HepG2 (cell line): Measurements from ENCODE around the gene PARD3. TPM values are rescaled to one million over a fixed set of nuclear protein-coding genes. Genes with fewer than 3 reads are reported as not detected.

Experiments used
- ATAC-seq: fragments of 200-7000 bp; cut with Tn5 transposase; 3 replicates; pipeline ENCODE4 v1.9.1; 2020; ENCODE audit warnings: mild to moderate bottlenecking, moderate library complexity
- BruUV-seq: library from RNA; stranded (reverse); fragments of 400-500 nt; replicated peaks from 2 replicates; lab custom pipeline; 2021; lab: Mats Ljungman, UMichigan
- CTCF ChIA-PET: fragments of 300-600 bp; formaldehyde crosslinking; extraction: SDS; loops from one replicate; lab custom pipeline; 2021; ENCODE audit warnings: low total read pairs, inconsistent platforms, low intra/inter-chr PET ratio; lab: Yijun Ruan, JAX
- POLR2A ChIA-PET: fragments of 350-600 bp; sonication (Branson Sonifier 250); formaldehyde crosslinking; loops from one replicate; lab custom pipeline; 2020; ENCODE audit warnings: antibody characterized with exemption, inconsistent platforms; lab: Yijun Ruan, JAX
- DNase-seq: peaks from one replicate; pipeline ENCODE4 v3.0.0-alpha.2; 2015; ENCODE audit warnings: low spot score
- FAIRE-seq: peaks from 3 replicates; lab custom pipeline; 2011; peaks lifted over from hg19 to GRCh38; lab: Jason Lieb, UNC
- H2AFZ ChIP-seq: one replicate; pipeline ENCODE4 v1.6.1; 2011; ENCODE audit warnings: low read length, inconsistent platforms
- H3K27ac ChIP-seq: fragments of 300-600 bp; 3 replicates; pipeline ENCODE4 v1.8.0; 2011; ENCODE audit warnings: mixed run types, mild to moderate bottlenecking, mixed read lengths, low read length, inconsistent platforms; ENCODE audit not compliant: insufficient read depth; ENCODE audit errors: extremely low read length
- H3K27me3 ChIP-seq, 2 experiments: fragments of 200-600 bp in 1 of 2; 2 replicates in 1 of 2; 3 replicates in 1 of 2; pipeline versions ENCODE4 v1.6.0 to v1.8.0; 2011; ENCODE audit warnings: low read length in 2 of 2, mild to moderate bottlenecking in 2 of 2, moderate library complexity in 2 of 2, inconsistent platforms in 1 of 2; ENCODE audit not compliant: insufficient read depth in 2 of 2, control insufficient read depth in 1 of 2
- H3K36me3 ChIP-seq, 2 experiments: fragments of 200-600 bp in 1 of 2; replicated peaks in 1 of 2; 2 replicates in 1 of 2; 3 replicates in 1 of 2; pipeline versions ENCODE4 v1.5.1 to v1.8.0; 2011; ENCODE audit warnings: low read length in 2 of 2, inconsistent platforms in 1 of 2; ENCODE audit not compliant: insufficient read depth in 2 of 2, control insufficient read depth in 1 of 2
- H3K4me1 ChIP-seq: 2 replicates; pipeline ENCODE4 v1.5.1; 2012; ENCODE audit warnings: low read length, inconsistent platforms; ENCODE audit not compliant: insufficient read depth
- H3K4me2 ChIP-seq: 2 replicates; pipeline ENCODE4 v1.6.0; 2011; ENCODE audit warnings: low read depth, low read length, inconsistent platforms
- H3K4me3 ChIP-seq, 3 experiments: fragments of 200-600 bp in 1 of 3; sonication (generic), shearing (Covaris generic) in 1 of 3; replicated peaks in 1 of 3; 2 replicates each; pipeline ENCODE4 v1.5.1; 2011 to 2016; ENCODE audit warnings: low read length in 3 of 3, inconsistent platforms in 2 of 3, low read depth in 2 of 3, mild to moderate bottlenecking in 2 of 3, control low read depth in 1 of 3, mixed read lengths in 1 of 3; ENCODE audit not compliant: insufficient read depth in 1 of 3
- H3K79me2 ChIP-seq: one replicate; pipeline ENCODE4 v1.6.1; 2011; ENCODE audit warnings: low read length, inconsistent platforms; ENCODE audit not compliant: insufficient read depth
- H3K9ac ChIP-seq: 2 replicates; pipeline ENCODE4 v1.6.0; 2011; ENCODE audit warnings: mild to moderate bottlenecking, low read depth, low read length, inconsistent platforms; ENCODE audit not compliant: insufficient read depth
- H3K9me3 ChIP-seq: 2 replicates; pipeline ENCODE4 v1.5.1; 2012; ENCODE audit warnings: mild to moderate bottlenecking, low read length
- H4K20me1 ChIP-seq: 2 replicates; pipeline ENCODE4 v1.6.0; 2011; ENCODE audit warnings: inconsistent platforms, mild to moderate bottlenecking, low read length, moderate library complexity; ENCODE audit not compliant: insufficient read depth
- ATF7 ChIP-seq, 2 experiments: fragments of 450-650 bp in 1 of 2; sonication (generic) in 1 of 2; formaldehyde crosslinking in 1 of 2; IDR thresholded peaks; 2 replicates each; pipeline versions ENCODE4 v1.4.0 to v1.6.1; 2016 to 2020; ENCODE audit warnings: antibody characterized with exemption in 1 of 2, mild to moderate bottlenecking in 1 of 2, missing genetic modification reagents in 1 of 2
- BHLHE40 ChIP-seq: IDR thresholded peaks from 2 replicates; pipeline ENCODE4 v1.6.1; 2011; ENCODE audit warnings: low read length, improper control_type of control experiment
- CBFB ChIP-seq: sonication (generic); formaldehyde crosslinking; IDR thresholded peaks from 2 replicates; pipeline ENCODE4 v1.4.0; 2020; ENCODE audit warnings: missing genetic modification reagents
- FOXA1 ChIP-seq, 2 experiments: fragments of 450-650 bp in 1 of 2; sonication (generic) in 1 of 2; formaldehyde crosslinking in 1 of 2; IDR thresholded peaks; 2 replicates each; pipeline versions ENCODE4 v1.4.0 to v1.6.1; 2016 to 2020; ENCODE audit warnings: missing genetic modification reagents in 1 of 2
- FOXK1 ChIP-seq: sonication (generic); formaldehyde crosslinking; IDR thresholded peaks from 2 replicates; pipeline ENCODE4 v1.4.0; 2020; ENCODE audit warnings: low read depth, missing genetic modification reagents, borderline replicate concordance
- FOXO1 ChIP-seq: sonication (generic); formaldehyde crosslinking; IDR thresholded peaks from 2 replicates; pipeline ENCODE4 v1.4.0; 2020; ENCODE audit warnings: missing genetic modification reagents
- KDM5A ChIP-seq: fragments of 200-600 bp; sonication (generic); IDR thresholded peaks from 2 replicates; pipeline ENCODE4 v1.7.0; 2018; ENCODE audit warnings: antibody characterized with exemption, mild to moderate bottlenecking, low read length, borderline replicate concordance
- MED8 ChIP-seq: sonication (generic); formaldehyde crosslinking; IDR thresholded peaks from 2 replicates; pipeline ENCODE4 v1.8.1; 2023; ENCODE audit warnings: mild to moderate bottlenecking, missing genetic modification reagents; ENCODE audit not compliant: insufficient replicate concordance
- NFE2 ChIP-seq: sonication (generic); formaldehyde crosslinking; IDR thresholded peaks from 2 replicates; pipeline ENCODE4 v1.4.0; 2020; ENCODE audit warnings: missing genetic modification reagents
- PAWR ChIP-seq: sonication (generic); formaldehyde crosslinking; IDR thresholded peaks from 2 replicates; pipeline ENCODE4 v1.4.0; 2020; ENCODE audit warnings: missing genetic modification reagents, mild to moderate bottlenecking, borderline replicate concordance
- ZBTB8A ChIP-seq: sonication (generic); formaldehyde crosslinking; IDR thresholded peaks from 2 replicates; pipeline ENCODE4 v1.4.0; 2020; ENCODE audit warnings: mild to moderate bottlenecking, low read depth, missing genetic modification reagents, borderline replicate concordance
- ZFP82 ChIP-seq: sonication (generic); formaldehyde crosslinking; IDR thresholded peaks from 2 replicates; pipeline ENCODE4 v1.5.1; 2020; ENCODE audit warnings: mild to moderate bottlenecking, missing genetic modification reagents, borderline replicate concordance
- ZNF160 ChIP-seq: sonication (generic); formaldehyde crosslinking; IDR thresholded peaks from 2 replicates; pipeline ENCODE4 v1.8.0; 2022; ENCODE audit warnings: mild to moderate bottlenecking, inconsistent platforms, missing genetic modification reagents
- ZNF225 ChIP-seq: sonication (generic); formaldehyde crosslinking; IDR thresholded peaks from 2 replicates; pipeline ENCODE4 v1.4.0; 2020; ENCODE audit warnings: mild to moderate bottlenecking, missing genetic modification reagents
- ZNF337 ChIP-seq: sonication (generic); formaldehyde crosslinking; IDR thresholded peaks from 2 replicates; pipeline ENCODE4 v1.5.1; 2020; ENCODE audit warnings: missing genetic modification reagents, low read depth, mild to moderate bottlenecking, borderline replicate concordance
- ZNF572 ChIP-seq: sonication (generic); formaldehyde crosslinking; IDR thresholded peaks from 2 replicates; pipeline ENCODE4 v1.5.1; 2020; ENCODE audit warnings: mild to moderate bottlenecking, missing genetic modification reagents
- ZNF746 ChIP-seq: sonication (generic); formaldehyde crosslinking; IDR thresholded peaks from 2 replicates; pipeline ENCODE4 v1.8.0; 2022; ENCODE audit warnings: mild to moderate bottlenecking, missing genetic modification reagents
- ZNF780A ChIP-seq: sonication (generic); formaldehyde crosslinking; IDR thresholded peaks from 2 replicates; pipeline ENCODE4 v1.8.0; 2022; ENCODE audit warnings: mild to moderate bottlenecking, missing genetic modification reagents, moderate library complexity
- ZNF883 ChIP-seq: sonication (generic); formaldehyde crosslinking; IDR thresholded peaks from 2 replicates; pipeline ENCODE4 v1.5.1; 2020; ENCODE audit warnings: mild to moderate bottlenecking, missing genetic modification reagents; ENCODE audit errors: not compliant biosample characterization
- WGBS: methylation state at CpG from one replicate; pipeline ENCODE4 v1.1.6; 2017; ENCODE audit warnings: low lambda C conversion rate; 5-methylcytosine and 5-hydroxymethylcytosine counted together
- in situ Hi-C: cut with HindIII; loops from 2 replicates; pipeline ENCODE4 v1.10.0; 2017; ENCODE audit warnings: low pct_unique_long_range_greater_than_20kb; ENCODE audit not compliant: extremely low pct_ligation_motif_present
- intact Hi-C: fragments of 100-400 bp; cut with micrococcal nuclease; formaldehyde crosslinking; loops from one replicate; pipeline ENCODE4 v1.10.0; 2022; ENCODE audit not compliant: unreplicated experiment
- polyA plus RNA-seq, 8 experiments: library from polyadenylated mRNA; depleted of rRNA in 3 of 8; stranded (reverse) in 7 of 8; unstranded in 1 of 8; fragments of >200 nt; fragmentation: Illumina TruSeq in 4 of 8; extraction: Trizol in 4 of 8; gene quantifications; 2 replicates each; pipeline versions ENCODE4 v1.2.1 to v1.2.3, GENCODE V29; 2011 to 2016; ENCODE audit warnings: low read depth in 4 of 8, missing spikeins in 1 of 8, mixed read lengths in 1 of 8; ENCODE audit not compliant: insufficient read depth in 1 of 8
- total RNA-seq, 5 experiments: library from RNA; depleted of rRNA; stranded (reverse); fragments of >200 nt; fragmentation: Illumina TruSeq; extraction: Trizol; gene quantifications; 2 replicates each; pipeline ENCODE4 v1.2.3, GENCODE V29; 2016; ENCODE audit warnings: low read depth in 1 of 5
- TF ChIP-seq, protein P1 (sequence below): sonication (generic); formaldehyde crosslinking; IDR thresholded peaks from 2 replicates; pipeline ENCODE4 v1.9.0; 2021; ENCODE audit warnings: missing genetic modification reagents, mild to moderate bottlenecking, borderline replicate concordance

Gene PARD3
- total and polyA plus RNA-seq, 2 of the 13 experiments (the other 11 are each of a cell fraction or from before 2014, with no cell fraction given) = 40.9 to 60.0 TPM

DNA sequence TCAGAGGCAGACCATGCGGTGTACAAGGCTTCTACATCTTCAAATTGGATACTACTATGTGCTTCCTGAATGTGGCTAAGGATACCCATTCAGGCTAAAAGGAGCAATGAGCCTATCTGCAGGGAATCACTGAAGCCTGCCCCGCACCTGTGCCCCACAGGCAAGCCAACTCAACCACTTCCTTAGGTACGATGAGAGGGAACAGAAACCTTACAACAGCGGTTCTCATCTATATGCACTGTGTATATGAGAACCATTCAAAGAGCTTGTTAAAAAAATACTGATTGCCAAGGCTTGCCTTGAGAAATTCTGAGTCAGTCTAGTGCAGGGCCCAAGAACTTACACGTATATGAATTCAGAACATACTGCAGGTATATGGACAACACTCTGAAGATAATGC is 679.6 kb downstream of the PARD3 start (continued):
- TF ChIP-seq ZNF746 (CRISPR knock-in tag) (no peak), BHLHE40 (no peak), ZFP82 (no peak), ZBTB8A (CRISPR knock-in tag) (no peak), KDM5A (no peak), ZNF780A (no peak), FOXO1 (CRISPR knock-in tag) (no peak), CBFB (CRISPR knock-in tag) (no peak), ZNF337 (CRISPR knock-in tag) (no peak), PAWR (no peak), FOXA1 (IDR thresholded peaks at IDR 0.05) (no peak), FOXA1 (CRISPR knock-in tag; IDR thresholded peaks at IDR 0.05) (no peak), ZNF225 (no peak)

DNA sequence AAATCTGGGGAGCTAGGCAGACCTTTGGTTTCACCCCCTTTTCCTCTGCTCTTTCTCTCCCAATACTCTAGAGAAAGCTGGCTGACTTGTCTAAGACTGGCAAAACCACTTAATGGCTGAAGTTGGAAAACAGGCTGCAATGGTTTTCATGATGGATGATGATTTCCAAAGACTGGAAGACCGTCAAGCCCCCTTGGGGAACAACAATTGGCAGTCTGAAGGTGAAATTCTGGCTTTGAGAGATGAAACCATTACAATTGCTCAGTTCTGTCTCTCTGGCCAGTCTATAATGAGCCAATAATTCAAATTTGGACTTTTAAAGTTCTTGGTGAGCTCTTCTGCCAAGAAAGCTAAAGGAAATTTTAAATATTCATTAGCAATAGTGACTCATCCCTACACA is 680.5 kb downstream of the PARD3 start:
- H3K9me3 ChIP-seq = no peaks in the 10 kb centered on the region
- no peaks in the 10 kb centered on the region for H3K27me3 ChIP-seq
- no TSS peak for BruUV-seq
- TF ChIP-seq ATF7 (IDR thresholded peaks at IDR 0.05) (no peak), ATF7 (CRISPR knock-in tag; IDR thresholded peaks at IDR 0.05) (no peak), NFE2 (CRISPR knock-in tag) (no peak), MED8 (no peak), FOXK1 (CRISPR knock-in tag) (no peak), ZNF160 (CRISPR knock-in tag) (no peak), ZNF883 (CRISPR knock-in tag) (no peak), ZNF572 (CRISPR knock-in tag) (no peak)
- TF ChIP-seq, protein P1, sequence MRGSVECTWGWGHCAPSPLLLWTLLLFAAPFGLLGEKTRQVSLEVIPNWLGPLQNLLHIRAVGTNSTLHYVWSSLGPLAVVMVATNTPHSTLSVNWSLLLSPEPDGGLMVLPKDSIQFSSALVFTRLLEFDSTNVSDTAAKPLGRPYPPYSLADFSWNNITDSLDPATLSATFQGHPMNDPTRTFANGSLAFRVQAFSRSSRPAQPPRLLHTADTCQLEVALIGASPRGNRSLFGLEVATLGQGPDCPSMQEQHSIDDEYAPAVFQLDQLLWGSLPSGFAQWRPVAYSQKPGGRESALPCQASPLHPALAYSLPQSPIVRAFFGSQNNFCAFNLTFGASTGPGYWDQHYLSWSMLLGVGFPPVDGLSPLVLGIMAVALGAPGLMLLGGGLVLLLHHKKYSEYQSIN (CRISPR knock-in tag) = no peak
- DNase-seq (no peak), ATAC-seq (no peak), FAIRE-seq (no peak)
- H3K79me2 ChIP-seq = no peaks in the 10 kb centered on the region
- no peaks in the 10 kb centered on the region for H3K4me1 ChIP-seq
- H3K36me3 ChIP-seq = peaks cover 4% of the 10 kb centered on the region in 2 experiments; a peak in 3 of 5 replicates
- 91% methylated on average over 1 of the region's 1 CpG for WGBS
- H4K20me1 ChIP-seq = no peaks in the 10 kb centered on the region
- no peak overlapping the region for H3K27ac ChIP-seq
- no peak overlapping the region for H2AFZ ChIP-seq
- H3K4me2 ChIP-seq = no peak overlapping the region
- POLR2A ChIA-PET = no interaction called here
- no peak overlapping the region for H3K4me3 ChIP-seq
- in situ Hi-C loops (loop anchor here (25.0 kb wide), 1 partner anchor 503 kb away; no protein-coding TSS in a partner anchor), intact Hi-C loops (no loop called here)
- no peak overlapping the region for H3K9ac ChIP-seq
- CTCF ChIA-PET = no interaction called here
